NCI-H526 treated with DMSO at 0.1 percent for 48 hours (cell line): ENCODE measurements around the gene CNTFR.
"Not testable (repeated sequence)": the region's sequence is repeated elsewhere in the genome, so short reads cannot be mapped to it uniquely, and the experiment has no call there.

Experiments
- DNase-seq: peaks from one replicate; lab custom pipeline; 2025; lab: John Stamatoyannopoulos, UW

Gene CNTFR

GRCh38 chr9:34589636-34590380 lies at the start of gene CNTFR:
TSS of gene CNTFR (minus strand) at chr9:34589724. CDS start at chr9:34568981, 20,743 bp downstream.
- DNase-seq: peak; percentile 58

- not testable (repeated sequence) for DNase-seq
Observed at GRCh38 chr9:34639322-34639721, 49.8 kb upstream of the CNTFR start.

- DNase-seq: no peak
Observed at GRCh38 chr9:34638138-34638445, 48.6 kb upstream of the CNTFR start.

- DNase-seq: peak; percentile 83
Observed at GRCh38 chr9:34637356-34638137, 48.0 kb upstream of the CNTFR start, which contains the start of gene SIGMAR1. TSS of gene SIGMAR1 (minus strand) at chr9:34637787. CDS start at chr9:34637697, 90 bp downstream.

- DNase-seq: no peak
Observed at GRCh38 chr9:34636791-34637355, 47.3 kb upstream of the CNTFR start.

GRCh38 chr9:34635556-34635955 lies 46.0 kb upstream of the CNTFR start:
- no peak for DNase-seq

GRCh38 chr9:34634551-34635248 lies 45.2 kb upstream of the CNTFR start:
- DNase-seq: no peak

GRCh38 chr9:34633851-34634550 lies 44.5 kb upstream of the CNTFR start:
- DNase-seq: peak; percentile 49

- no peak for DNase-seq
Observed at GRCh38 chr9:34633166-34633565, 43.6 kb upstream of the CNTFR start.

- no peak for DNase-seq
Observed at GRCh38 chr9:34630402-34631154, 41.1 kb upstream of the CNTFR start.

GRCh38 chr9:34629491-34629808 lies 39.9 kb upstream of the CNTFR start:
- DNase-seq: no peak

GRCh38 chr9:34628656-34629490 lies 39.3 kb upstream of the CNTFR start, which contains the start of gene ARID3C:
TSS of gene ARID3C (minus strand) at chr9:34629066. CDS start at chr9:34628014, 1,052 bp downstream.
- DNase-seq: peak; percentile 42

GRCh38 chr9:34627716-34628655 lies 38.5 kb upstream of the CNTFR start:
- DNase-seq: no peak

- no peak for DNase-seq
Observed at GRCh38 chr9:34625186-34625486, 35.6 kb upstream of the CNTFR start.

GRCh38 chr9:34624475-34625185 lies 35.1 kb upstream of the CNTFR start:
- DNase-seq: no peak

- DNase-seq: no peak
Observed at GRCh38 chr9:34623374-34624235, 34.1 kb upstream of the CNTFR start.
